Activated B cell treated with CpG ODN at 0.5 μM for 24 hours (primary cell): Measurements from ENCODE around the gene FMN1. TPM values are rescaled to one million over a fixed set of nuclear protein-coding genes. Genes with fewer than 3 reads are reported as not detected.

ENCODE experiments used
- ATAC-seq: fragments of 200-7000 bp; cut with Tn5 transposase; one replicate; pipeline ENCODE4 v1.10.0; 2021; ENCODE audit warnings: low read depth, mild to moderate bottlenecking, moderate library complexity
- CTCF ChIA-PET: fragments of 350-600 bp; sonication (Branson Sonifier 250); formaldehyde crosslinking; loops from one replicate; lab custom pipeline; 2021; ENCODE audit warnings: antibody characterized with exemption; lab: Charles Lee
- POLR2A ChIA-PET: fragments of 350-600 bp; sonication (Branson Sonifier 250); formaldehyde crosslinking; loops from one replicate; lab custom pipeline; 2021; ENCODE audit warnings: antibody characterized with exemption; lab: Charles Lee
- DNase-seq: peaks from one replicate; pipeline ENCODE4 v3.0.0; 2022
- H3K27ac Mint-ChIP-seq: one replicate; pipeline ENCODE4 v1.8.0; 2020; ENCODE audit warnings: mixed read lengths
- H3K27me3 Mint-ChIP-seq: one replicate; pipeline ENCODE4 v1.8.0; 2021; ENCODE audit warnings: mixed read lengths
- H3K36me3 Mint-ChIP-seq: one replicate; pipeline ENCODE4 v1.8.0; 2021; ENCODE audit warnings: low read depth, mixed read lengths
- H3K4me1 Mint-ChIP-seq: one replicate; pipeline ENCODE4 v1.8.0; 2021; ENCODE audit warnings: mixed read lengths
- H3K4me3 Mint-ChIP-seq: one replicate; pipeline ENCODE4 v1.8.0; 2020; ENCODE audit warnings: mild to moderate bottlenecking, mixed read lengths
- H3K9me3 Mint-ChIP-seq: one replicate; pipeline ENCODE4 v1.8.0; 2020; ENCODE audit warnings: mixed read lengths
- CTCF ChIP-seq: fragments of 200-600 bp; IDR thresholded peaks from one replicate; pipeline ENCODE4 v1.8.0; 2022; ENCODE audit warnings: antibody characterized with exemption, mild to moderate bottlenecking
- intact Hi-C: fragments of 100-400 bp; cut with micrococcal nuclease; formaldehyde crosslinking; loops from one replicate; pipeline ENCODE4 v1.15.1; 2024
- total RNA-seq: library from RNA; stranded (reverse); gene quantifications from 2 replicates; pipeline ENCODE4 v1.2.3, GENCODE V29; 2022

The FMN1 gene
- total RNA-seq, 1 donor from 2014 or later, result 0.80 TPM

- Mint-ChIP-seq H3K4me1 (no peaks in the 10 kb centered on the region), H3K27me3 (no peaks in the 10 kb centered on the region), H3K36me3 (no peaks in the 10 kb centered on the region), H3K27ac (no peak overlapping the region), H3K9me3 (no peaks in the 10 kb centered on the region), H3K4me3 (no peak overlapping the region)
- CTCF ChIA-PET, result no interaction called here
- no peak for TF ChIP-seq CTCF
- no peak for DNase-seq
- POLR2A ChIA-PET, result no interaction called here
- intact Hi-C loops, result loop anchor here (5.0 kb wide), 1 partner anchor 50 kb away; no protein-coding TSS in a partner anchor
- ATAC-seq, result no peak
These were observed 102.4 kb downstream of the FMN1 start for GRCh38 chr15:33091983-33092693.

GRCh38 chr15:33089878-33090757, 104.4 kb downstream of the FMN1 start:
- no peak for TF ChIP-seq CTCF
- ChIA-PET CTCF (no interaction called here), POLR2A (no interaction called here)
- intact Hi-C loops, result loop anchor here (5.0 kb wide), 2 partner anchors 52 to 202 kb away; no protein-coding TSS in a partner anchor
- Mint-ChIP-seq H3K36me3 (no peaks in the 10 kb centered on the region), H3K4me3 (no peak overlapping the region), H3K27ac (no peak overlapping the region), H3K4me1 (no peaks in the 10 kb centered on the region), H3K27me3 (no peaks in the 10 kb centered on the region), H3K9me3 (no peaks in the 10 kb centered on the region)
- DNase-seq (no peak), ATAC-seq (no peak)

- no peaks in the 10 kb centered on the region for H3K9me3 Mint-ChIP-seq
- no peak overlapping the region for H3K4me3 Mint-ChIP-seq
These were observed 105.2 kb downstream of the FMN1 start for GRCh38 chr15:33089165-33089877.

GRCh38 chr15:33086500-33087121, 107.9 kb downstream of the FMN1 start:
- Mint-ChIP-seq H3K36me3 (no peaks in the 10 kb centered on the region), H3K27me3 (no peaks in the 10 kb centered on the region), H3K9me3 (no peaks in the 10 kb centered on the region), H3K4me1 (no peaks in the 10 kb centered on the region), H3K27ac (no peak overlapping the region), H3K4me3 (no peak overlapping the region)
- ATAC-seq (no peak), DNase-seq (no peak)
- TF ChIP-seq CTCF, result no peak
- intact Hi-C loops, result loop anchor here (5.0 kb wide), 1 partner anchor 206 kb away; no protein-coding TSS in a partner anchor
- ChIA-PET CTCF (interaction anchor here (0.6 to 3.2 kb wide), 7 partner anchors 33 to 653 kb away, joined by 3 to 18 read pairs (median 3); no protein-coding TSS in a partner anchor), POLR2A (no interaction called here)

More at GRCh38 chr15:33089165-33089877, 105.2 kb downstream of the FMN1 start:
- POLR2A ChIA-PET, result no interaction called here
- DNase-seq (no peak), ATAC-seq (no peak)
- TF ChIP-seq CTCF, result no peak
- Mint-ChIP-seq H3K27ac (no peak overlapping the region), H3K36me3 (no peaks in the 10 kb centered on the region), H3K27me3 (no peaks in the 10 kb centered on the region), H3K4me1 (no peaks in the 10 kb centered on the region)
- intact Hi-C loops, result loop anchor here (5.0 kb wide), 1 partner anchor 203 kb away; no protein-coding TSS in a partner anchor
- CTCF ChIA-PET, result interaction anchor here (1.1 kb wide), 1 partner anchor 203 kb away, joined by 4 read pairs; no protein-coding TSS in a partner anchor
